ENCODE data around the gene C10orf88.

Gene C10orf88

DNA sequence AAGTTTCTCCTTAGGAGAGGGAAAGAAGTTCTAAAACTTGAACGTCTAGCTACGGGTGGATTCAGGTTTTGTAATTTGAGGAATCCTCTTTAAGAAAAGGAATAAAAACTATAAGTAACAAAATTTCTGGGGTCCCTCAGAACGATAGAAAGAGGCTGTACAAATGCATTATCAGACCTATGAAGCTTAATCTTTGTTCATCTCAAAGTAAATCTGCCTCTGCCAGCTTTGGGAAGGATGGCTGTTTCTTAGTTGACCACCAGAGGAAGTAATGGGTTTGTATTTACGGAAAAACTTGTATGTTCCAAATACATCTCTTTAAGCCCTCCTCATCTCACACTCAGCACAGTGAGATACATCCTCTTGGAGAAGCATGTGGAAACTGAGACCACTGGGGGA, 27.0 kb upstream of the C10orf88 start:
- TF ChIP-seq, protein P1, sequence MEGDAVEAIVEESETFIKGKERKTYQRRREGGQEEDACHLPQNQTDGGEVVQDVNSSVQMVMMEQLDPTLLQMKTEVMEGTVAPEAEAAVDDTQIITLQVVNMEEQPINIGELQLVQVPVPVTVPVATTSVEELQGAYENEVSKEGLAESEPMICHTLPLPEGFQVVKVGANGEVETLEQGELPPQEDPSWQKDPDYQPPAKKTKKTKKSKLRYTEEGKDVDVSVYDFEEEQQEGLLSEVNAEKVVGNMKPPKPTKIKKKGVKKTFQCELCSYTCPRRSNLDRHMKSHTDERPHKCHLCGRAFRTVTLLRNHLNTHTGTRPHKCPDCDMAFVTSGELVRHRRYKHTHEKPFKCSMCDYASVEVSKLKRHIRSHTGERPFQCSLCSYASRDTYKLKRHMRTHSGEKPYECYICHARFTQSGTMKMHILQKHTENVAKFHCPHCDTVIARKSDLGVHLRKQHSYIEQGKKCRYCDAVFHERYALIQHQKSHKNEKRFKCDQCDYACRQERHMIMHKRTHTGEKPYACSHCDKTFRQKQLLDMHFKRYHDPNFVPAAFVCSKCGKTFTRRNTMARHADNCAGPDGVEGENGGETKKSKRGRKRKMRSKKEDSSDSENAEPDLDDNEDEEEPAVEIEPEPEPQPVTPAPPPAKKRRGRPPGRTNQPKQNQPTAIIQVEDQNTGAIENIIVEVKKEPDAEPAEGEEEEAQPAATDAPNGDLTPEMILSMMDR (IDR thresholded peaks at IDR 0.05): peak; percentile 36

DNA sequence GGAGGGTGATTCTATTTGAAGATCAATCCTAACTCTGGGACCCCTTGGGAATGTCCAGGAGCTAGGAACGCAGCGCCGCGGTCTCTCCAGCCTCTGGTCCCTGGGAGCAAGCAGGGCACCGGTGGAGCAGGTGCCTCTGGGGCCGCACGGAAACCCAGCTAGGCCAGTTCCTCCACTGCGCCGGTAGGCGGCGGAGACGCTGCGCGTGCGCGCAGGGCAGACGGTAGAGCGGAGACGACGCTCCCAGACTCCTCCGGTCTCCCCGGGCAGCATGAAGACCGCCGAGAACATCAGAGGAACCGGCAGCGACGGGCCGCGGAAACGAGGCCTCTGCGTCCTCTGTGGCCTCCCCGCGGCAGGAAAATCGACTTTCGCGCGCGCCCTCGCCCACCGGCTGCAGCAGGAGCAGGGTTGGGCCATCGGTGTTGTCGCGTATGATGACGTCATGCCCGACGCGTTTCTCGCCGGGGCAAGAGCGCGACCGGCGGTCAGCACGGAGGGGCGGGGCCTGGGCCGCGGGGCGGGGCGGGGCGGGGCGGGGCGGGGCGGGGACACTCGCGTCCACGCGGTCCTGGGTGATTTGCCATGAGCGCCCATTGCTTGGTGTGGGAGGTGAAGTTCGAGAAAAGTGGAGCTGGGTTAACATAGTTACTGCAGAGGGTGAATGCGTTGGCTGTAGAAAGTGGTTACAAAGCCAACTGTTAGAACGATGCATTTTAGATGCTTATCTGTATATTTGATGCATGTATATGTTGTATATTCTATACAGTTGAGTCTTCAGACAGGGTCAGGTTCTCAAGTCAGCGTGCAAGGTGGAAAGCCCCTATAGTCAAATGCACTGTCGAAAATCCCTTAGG, 26.4 kb upstream of the C10orf88 start, which contains the start of gene PSTK:
Gene PSTK (plus strand): TSS at position 193 of the 857 bp plus-strand sequence. CDS start 79 bp downstream, at position 272.
- TF ChIP-seq, protein P1 (IDR thresholded peaks at IDR 0.05): peak; percentile 81

DNA sequence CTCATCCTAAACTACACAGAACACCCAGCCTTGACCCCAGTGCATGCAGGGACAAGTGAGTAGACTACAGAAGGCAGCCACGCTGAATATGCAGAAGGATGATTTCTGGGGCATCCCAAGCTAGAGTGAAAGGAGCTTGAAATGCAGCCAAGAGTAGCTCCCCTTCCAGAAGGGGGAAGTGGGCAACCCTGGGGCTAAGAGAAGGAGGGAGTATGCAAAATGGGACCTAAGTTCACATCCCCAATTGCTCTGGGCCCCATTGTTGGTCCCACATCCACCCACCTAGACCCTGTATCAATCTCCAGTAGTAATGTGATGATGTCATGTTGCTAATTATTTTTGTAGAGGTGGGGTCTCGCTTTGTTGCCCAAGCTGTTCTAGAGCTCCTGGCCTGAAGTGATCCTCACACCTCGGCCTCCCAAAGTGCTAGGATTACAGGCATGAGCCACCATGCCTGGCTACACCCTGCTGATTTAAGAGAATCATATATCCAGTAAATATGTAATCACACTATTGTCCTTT, 20.6 kb upstream of the C10orf88 start:
- TF ChIP-seq, protein P1 (IDR thresholded peaks at IDR 0.05): no peak

DNA sequence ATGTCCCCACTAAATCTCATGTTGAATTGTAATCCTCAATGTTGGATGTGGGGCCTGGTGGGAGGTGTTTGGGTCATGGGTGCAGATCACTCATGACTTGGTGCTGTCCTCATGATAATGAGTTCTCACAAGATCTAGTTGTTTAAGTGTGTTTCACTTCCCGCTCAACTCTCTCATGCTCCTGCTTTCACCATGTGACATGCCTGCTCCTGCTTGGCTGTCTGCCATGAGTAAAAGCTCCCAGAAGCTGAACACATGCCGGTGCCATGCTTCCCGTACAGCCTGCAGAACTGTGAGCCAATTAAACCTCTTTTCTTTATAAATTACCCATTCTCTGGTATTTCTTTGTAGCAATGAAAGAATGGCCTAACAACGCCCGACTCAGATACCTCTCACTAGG, 20.0 kb upstream of the C10orf88 start:
- TF ChIP-seq, protein P1 (IDR thresholded peaks at IDR 0.05): no peak

DNA sequence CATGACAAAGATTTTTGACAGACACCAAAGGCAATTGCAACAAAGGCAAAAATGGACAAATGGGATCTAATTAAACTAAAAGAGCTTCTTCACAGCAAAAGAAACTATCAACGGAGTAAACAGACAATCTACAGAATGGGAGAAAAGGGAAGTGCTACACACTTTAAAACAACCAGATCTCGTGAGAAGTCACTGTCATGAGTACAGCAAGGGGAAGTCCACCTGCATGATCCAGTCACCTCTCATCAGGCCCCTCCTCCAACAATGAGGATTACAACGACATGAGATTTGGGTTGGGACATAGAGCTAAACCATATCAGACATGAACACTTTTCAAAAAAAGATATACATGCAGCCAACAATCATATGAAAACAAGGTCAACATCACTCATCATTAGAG, 14.7 kb upstream of the C10orf88 start:
- TF ChIP-seq, protein P1 (IDR thresholded peaks at IDR 0.05): no peak

- TF ChIP-seq, protein P1 (IDR thresholded peaks at IDR 0.05): no peak
Observed at GRCh38 chr10:122966879-122967278, 12.9 kb upstream of the C10orf88 start.

DNA sequence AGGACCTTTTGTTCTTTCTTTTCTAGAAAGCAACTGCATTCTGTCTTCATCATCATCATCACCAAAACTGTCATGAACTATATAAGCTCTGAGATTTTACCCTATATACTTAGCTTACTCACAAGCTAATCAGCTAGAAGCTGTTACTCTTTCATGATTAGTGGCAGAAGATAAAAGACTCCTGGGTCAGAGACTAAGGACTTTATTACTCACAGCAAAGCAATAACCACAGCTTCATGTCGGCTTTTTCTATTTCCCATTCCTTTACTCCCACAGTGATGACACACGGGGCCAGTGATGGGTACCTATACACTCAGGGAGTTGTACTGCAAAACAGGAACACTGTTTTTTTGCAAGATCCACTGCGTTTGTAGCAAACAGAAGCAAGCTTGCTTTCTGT, 8.4 kb upstream of the C10orf88 start:
- TF ChIP-seq, protein P1 (IDR thresholded peaks at IDR 0.05): no peak
